ENCODE data around the gene SDK1.

The SDK1 gene

GRCh38 chr7:4049202-4049601 lies 748.1 kb downstream of the SDK1 start:
- Histone ChIP-seq H2AK5ac (ENCODE audit: low read depth, low read length) (no peak overlapping the region), H3K27ac (replicated peaks; ENCODE audit: low read length) (no peak overlapping the region), H3K4me1 (ENCODE audit: control insufficient read depth in 2 of 2, insufficient read depth in 1 of 2, low read depth in 1 of 2, low read length in 2 of 2) (no peaks in the 10 kb centered on the region), H3K4ac (ENCODE audit: low read length) (no peak overlapping the region), H3K36me3 (replicated peaks in 1 of 2; ENCODE audit: control insufficient read depth in 2 of 2, insufficient read depth in 2 of 2, low read length in 2 of 2) (peaks cover 0 to 3% of the 10 kb centered on the region in 2 donors), H2BK15ac (ENCODE audit: low read length) (no peak overlapping the region), H3K14ac (ENCODE audit: low read length) (no peak overlapping the region), H2BK5ac (ENCODE audit: low read length) (no peak overlapping the region), H2AFZ (ENCODE audit: low read length) (no peak overlapping the region), H4K8ac (ENCODE audit: low read depth, low read length) (no peak overlapping the region), H2BK120ac (ENCODE audit: low read depth, low read length) (no peak overlapping the region), H3K18ac (ENCODE audit: low read length) (peak overlapping the region; percentile 8), H3K9me3 (replicated peaks in 1 of 2; ENCODE audit: control insufficient read depth in 2 of 2, insufficient read depth in 1 of 2, low read depth in 1 of 2, low read length in 2 of 2) (no peaks in the 10 kb centered on the region), H2BK12ac (ENCODE audit: low read length) (no peak overlapping the region), H3K9ac (ENCODE audit: low read depth, low read length, poor library complexity) (no peak overlapping the region), H3K4me3 (ENCODE audit: low read length in 2 of 2) (no peak overlapping the region), H3K23ac (ENCODE audit: low read depth, low read length, poor library complexity) (no peak overlapping the region), H3K27me3 (ENCODE audit: control insufficient read depth in 3 of 3, insufficient read depth in 3 of 3, low read depth in 1 of 3, low read length in 3 of 3) (no peaks in the 10 kb centered on the region), H3K79me1 (ENCODE audit: low read depth, low read length) (no peaks in the 10 kb centered on the region), H4K91ac (ENCODE audit: low read depth, low read length, poor library complexity) (no peak overlapping the region), H3K4me2 (ENCODE audit: insufficient read depth, low read length, poor library complexity, severe bottlenecking) (no peak overlapping the region)
- WGBS, 2 donors (ENCODE audit: extremely low coverage in 2 of 2, insufficient read length in 2 of 2, insufficient replicate concordance in 1 of 2) = no CpG with 5 or more reads among the region's 13 CpGs
- no peak for DNase-seq (ENCODE audit: low spot score)

GRCh38 chr7:4050126-4050660 lies 749.1 kb downstream of the SDK1 start:
- no peak overlapping the region for H3K4ac ChIP-seq (ENCODE audit: low read length)
- no peaks in the 10 kb centered on the region for H3K4me1 ChIP-seq (ENCODE audit: control insufficient read depth in 2 of 2, insufficient read depth in 1 of 2, low read depth in 1 of 2, low read length in 2 of 2)
- H4K8ac ChIP-seq (ENCODE audit: low read depth, low read length) = no peak overlapping the region
- no CpG with 5 or more reads among the region's 11 CpGs for WGBS, 2 donors (ENCODE audit: extremely low coverage in 2 of 2, insufficient read length in 2 of 2, insufficient replicate concordance in 1 of 2)
- H3K18ac ChIP-seq (ENCODE audit: low read length) = no peak overlapping the region
- no peak overlapping the region for H3K27ac ChIP-seq (replicated peaks; ENCODE audit: low read length)
- H2AFZ ChIP-seq (ENCODE audit: low read length) = no peak overlapping the region
- no peak overlapping the region for H2BK120ac ChIP-seq (ENCODE audit: low read depth, low read length)
- H3K79me1 ChIP-seq (ENCODE audit: low read depth, low read length) = no peaks in the 10 kb centered on the region
- H3K4me3 ChIP-seq (ENCODE audit: low read length in 2 of 2) = no peak overlapping the region
- no peak overlapping the region for H3K14ac ChIP-seq (ENCODE audit: low read length)
- H2BK5ac ChIP-seq (ENCODE audit: low read length) = no peak overlapping the region
- H4K91ac ChIP-seq (ENCODE audit: low read depth, low read length, poor library complexity) = no peak overlapping the region
- no peaks in the 10 kb centered on the region for H3K9me3 ChIP-seq (replicated peaks in 1 of 2; ENCODE audit: control insufficient read depth in 2 of 2, insufficient read depth in 1 of 2, low read depth in 1 of 2, low read length in 2 of 2)
- H2BK15ac ChIP-seq (ENCODE audit: low read length) = no peak overlapping the region
- H3K9ac ChIP-seq (ENCODE audit: low read depth, low read length, poor library complexity) = no peak overlapping the region
- no peak overlapping the region for H3K4me2 ChIP-seq (ENCODE audit: insufficient read depth, low read length, poor library complexity, severe bottlenecking)
- H2BK12ac ChIP-seq (ENCODE audit: low read length) = no peak overlapping the region
- no peak overlapping the region for H3K23ac ChIP-seq (ENCODE audit: low read depth, low read length, poor library complexity)
- H3K27me3 ChIP-seq (ENCODE audit: control insufficient read depth in 3 of 3, insufficient read depth in 3 of 3, low read depth in 1 of 3, low read length in 3 of 3) = no peaks in the 10 kb centered on the region
- H2AK5ac ChIP-seq (ENCODE audit: low read depth, low read length) = no peak overlapping the region
- DNase-seq (ENCODE audit: low spot score) = no peak
- peaks cover 0 to 3% of the 10 kb centered on the region in 2 donors for H3K36me3 ChIP-seq (replicated peaks in 1 of 2; ENCODE audit: control insufficient read depth in 2 of 2, insufficient read depth in 2 of 2, low read length in 2 of 2)

DNA sequence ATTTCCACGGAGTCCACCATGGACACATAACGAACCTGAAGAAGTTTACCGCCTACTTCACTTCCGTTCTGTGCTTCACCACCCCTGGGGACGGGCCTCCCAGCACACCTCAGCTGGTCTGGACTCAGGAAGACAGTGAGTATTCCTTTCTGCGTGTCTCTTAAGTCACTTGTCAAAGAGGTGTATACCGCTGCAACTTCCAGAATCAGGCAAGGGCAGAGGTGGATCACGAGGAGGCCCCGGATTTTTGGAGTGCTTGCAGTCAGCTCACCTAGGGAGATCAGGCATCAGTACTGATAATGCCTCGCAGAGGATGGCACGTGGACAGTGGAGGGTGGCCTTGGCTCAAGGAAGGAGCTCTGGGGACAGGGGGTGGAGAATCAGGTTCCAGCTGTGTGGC lies 750.6 kb downstream of the SDK1 start:
- H3K27ac ChIP-seq (replicated peaks; ENCODE audit: low read length) = no peak overlapping the region
- no peak for DNase-seq (ENCODE audit: low spot score)
- no peaks in the 10 kb centered on the region for H3K27me3 ChIP-seq (ENCODE audit: control insufficient read depth in 3 of 3, insufficient read depth in 3 of 3, low read depth in 1 of 3, low read length in 3 of 3)
- no peak overlapping the region for H3K23ac ChIP-seq (ENCODE audit: low read depth, low read length, poor library complexity)
- H2BK120ac ChIP-seq (ENCODE audit: low read depth, low read length) = no peak overlapping the region
- H3K79me1 ChIP-seq (ENCODE audit: low read depth, low read length) = no peaks in the 10 kb centered on the region
- no peak overlapping the region for H2BK12ac ChIP-seq (ENCODE audit: low read length)
- H3K14ac ChIP-seq (ENCODE audit: low read length) = no peak overlapping the region
- H3K9me3 ChIP-seq (replicated peaks in 1 of 2; ENCODE audit: control insufficient read depth in 2 of 2, insufficient read depth in 1 of 2, low read depth in 1 of 2, low read length in 2 of 2) = no peaks in the 10 kb centered on the region
- no peak overlapping the region for H2BK5ac ChIP-seq (ENCODE audit: low read length)
- no peak overlapping the region for H2AK5ac ChIP-seq (ENCODE audit: low read depth, low read length)
- no peak overlapping the region for H2BK15ac ChIP-seq (ENCODE audit: low read length)
- no peak overlapping the region for H4K91ac ChIP-seq (ENCODE audit: low read depth, low read length, poor library complexity)
- no peak overlapping the region for H3K4ac ChIP-seq (ENCODE audit: low read length)
- no peak overlapping the region for H4K8ac ChIP-seq (ENCODE audit: low read depth, low read length)
- WGBS, 2 donors (ENCODE audit: extremely low coverage in 2 of 2, insufficient read length in 2 of 2, insufficient replicate concordance in 1 of 2) = no CpG with 5 or more reads among the region's 11 CpGs
- H2AFZ ChIP-seq (ENCODE audit: low read length) = no peak overlapping the region
- H3K36me3 ChIP-seq (replicated peaks in 1 of 2; ENCODE audit: control insufficient read depth in 2 of 2, insufficient read depth in 2 of 2, low read length in 2 of 2) = peaks cover 0 to 3% of the 10 kb centered on the region in 2 donors
- no peak overlapping the region for H3K9ac ChIP-seq (ENCODE audit: low read depth, low read length, poor library complexity)
- no peak overlapping the region for H3K4me2 ChIP-seq (ENCODE audit: insufficient read depth, low read length, poor library complexity, severe bottlenecking)
- no peaks in the 10 kb centered on the region for H3K4me1 ChIP-seq (ENCODE audit: control insufficient read depth in 2 of 2, insufficient read depth in 1 of 2, low read depth in 1 of 2, low read length in 2 of 2)
- H3K4me3 ChIP-seq (ENCODE audit: low read length in 2 of 2) = no peak overlapping the region
- H3K18ac ChIP-seq (ENCODE audit: low read length) = no peak overlapping the region

- no peak for DNase-seq (ENCODE audit: low spot score)
Measured at GRCh38 chr7:4052130-4052529, 751.1 kb downstream of the SDK1 start.

More at GRCh38 chr7:4052130-4052529, 751.1 kb downstream of the SDK1 start:
- peaks cover 0 to 3% of the 10 kb centered on the region in 2 donors for H3K36me3 ChIP-seq (replicated peaks in 1 of 2; ENCODE audit: control insufficient read depth in 2 of 2, insufficient read depth in 2 of 2, low read length in 2 of 2)
- H2AK5ac ChIP-seq (ENCODE audit: low read depth, low read length) = no peak overlapping the region
- H2BK5ac ChIP-seq (ENCODE audit: low read length) = no peak overlapping the region
- no peak overlapping the region for H2BK120ac ChIP-seq (ENCODE audit: low read depth, low read length)
- no peak overlapping the region for H3K4me3 ChIP-seq (ENCODE audit: low read length in 2 of 2)
- no peak overlapping the region for H4K91ac ChIP-seq (ENCODE audit: low read depth, low read length, poor library complexity)
- no peak overlapping the region for H2BK12ac ChIP-seq (ENCODE audit: low read length)
- H3K79me1 ChIP-seq (ENCODE audit: low read depth, low read length) = no peaks in the 10 kb centered on the region
- no peak overlapping the region for H3K18ac ChIP-seq (ENCODE audit: low read length)
- H3K14ac ChIP-seq (ENCODE audit: low read length) = no peak overlapping the region
- no peak overlapping the region for H3K9ac ChIP-seq (ENCODE audit: low read depth, low read length, poor library complexity)
- no peak overlapping the region for H4K8ac ChIP-seq (ENCODE audit: low read depth, low read length)
- WGBS, 2 donors (ENCODE audit: extremely low coverage in 2 of 2, insufficient read length in 2 of 2, insufficient replicate concordance in 1 of 2) = no CpG with 5 or more reads among the region's 11 CpGs
- H2AFZ ChIP-seq (ENCODE audit: low read length) = no peak overlapping the region
- no peak overlapping the region for H2BK15ac ChIP-seq (ENCODE audit: low read length)
- H3K27me3 ChIP-seq (ENCODE audit: control insufficient read depth in 3 of 3, insufficient read depth in 3 of 3, low read depth in 1 of 3, low read length in 3 of 3) = no peaks in the 10 kb centered on the region
- H3K9me3 ChIP-seq (replicated peaks in 1 of 2; ENCODE audit: control insufficient read depth in 2 of 2, insufficient read depth in 1 of 2, low read depth in 1 of 2, low read length in 2 of 2) = no peaks in the 10 kb centered on the region
- no peak overlapping the region for H3K27ac ChIP-seq (replicated peaks; ENCODE audit: low read length)
- no peak overlapping the region for H3K23ac ChIP-seq (ENCODE audit: low read depth, low read length, poor library complexity)
- no peaks in the 10 kb centered on the region for H3K4me1 ChIP-seq (ENCODE audit: control insufficient read depth in 2 of 2, insufficient read depth in 1 of 2, low read depth in 1 of 2, low read length in 2 of 2)
- no peak overlapping the region for H3K4me2 ChIP-seq (ENCODE audit: insufficient read depth, low read length, poor library complexity, severe bottlenecking)
- H3K4ac ChIP-seq (ENCODE audit: low read length) = no peak overlapping the region
